Hepatocyte (in vitro differentiated cells): ENCODE data around the gene OSBPL10. TPM values are rescaled to one million over a fixed set of nuclear protein-coding genes. Genes with fewer than 3 reads are reported as not detected.
A peak's percentile ranks its signal among the peaks of the same experiment; 100 is the strongest.

Source experiments
- DNase-seq: peaks from one replicate; pipeline ENCODE4 v3.0.0-alpha.2; 2016; ENCODE audit warnings: low spot score
- H2AFZ ChIP-seq: fragments of 200-600 bp; sonication (generic); 2 replicates; pipeline ENCODE4 v1.6.0; 2016; ENCODE audit warnings: antibody characterized with exemption, mild to moderate bottlenecking
- H3K27ac ChIP-seq: fragments of 200-600 bp; sonication (generic); 2 replicates; pipeline ENCODE4 v1.5.1; 2016; ENCODE audit warnings: mild to moderate bottlenecking
- H3K27me3 ChIP-seq: fragments of 200-600 bp; sonication (generic); 2 replicates; pipeline ENCODE4 v1.6.1; 2016
- H3K36me3 ChIP-seq: fragments of 200-600 bp; sonication (generic); replicated peaks from 2 replicates; pipeline ENCODE4 v1.5.1; 2016; ENCODE audit warnings: low read depth; ENCODE audit not compliant: insufficient read depth
- H3K4me1 ChIP-seq: fragments of 200-600 bp; sonication (generic); 2 replicates; pipeline ENCODE4 v1.5.1; 2016; ENCODE audit warnings: mild to moderate bottlenecking, moderate library complexity; ENCODE audit not compliant: insufficient read depth
- H3K4me2 ChIP-seq: fragments of 200-600 bp; sonication (generic); 2 replicates; pipeline ENCODE4 v1.6.0; 2016
- H3K4me3 ChIP-seq: fragments of 200-600 bp; sonication (generic); 2 replicates; pipeline ENCODE4 v1.5.1; 2016; ENCODE audit warnings: mild to moderate bottlenecking
- H3K79me2 ChIP-seq: fragments of 200-600 bp; sonication (generic); 2 replicates; pipeline ENCODE4 v1.6.0; 2017; ENCODE audit warnings: mild to moderate bottlenecking
- H3K9me2 ChIP-seq: fragments of 200-600 bp; sonication (generic); replicated peaks from 2 replicates; pipeline ENCODE4 v1.6.0; 2017; ENCODE audit warnings: mild to moderate bottlenecking; ENCODE audit not compliant: insufficient read depth
- H3K9me3 ChIP-seq: fragments of 200-600 bp; sonication (generic); 2 replicates; pipeline ENCODE4 v1.5.1; 2016; ENCODE audit warnings: low read depth, mild to moderate bottlenecking
- H4K20me1 ChIP-seq: fragments of 200-600 bp; sonication (generic); 2 replicates; pipeline ENCODE4 v1.6.0; 2016; ENCODE audit warnings: mild to moderate bottlenecking; ENCODE audit not compliant: insufficient read depth, poor library complexity, severe bottlenecking
- CTCF ChIP-seq: fragments of 200-600 bp; sonication (generic); IDR thresholded peaks from 2 replicates; pipeline ENCODE4 v1.5.1; 2016; ENCODE audit warnings: antibody characterized with exemption, mild to moderate bottlenecking; ENCODE audit not compliant: poor library complexity
- EZH2 ChIP-seq: fragments of 200-600 bp; sonication (generic); IDR thresholded peaks from 2 replicates; pipeline ENCODE4 v1.6.1; 2016; ENCODE audit warnings: antibody characterized with exemption, mild to moderate bottlenecking, borderline replicate concordance
- EZH2phosphoT487 ChIP-seq: fragments of 200-600 bp; sonication (generic); IDR thresholded peaks from one replicate; pipeline ENCODE4 v1.6.1; 2018; ENCODE audit warnings: antibody characterized with exemption, mild to moderate bottlenecking, low read depth, moderate library complexity; ENCODE audit not compliant: unreplicated experiment, severe bottlenecking
- WGBS: methylation state at CpG from one replicate; pipeline ENCODE4 v1.1.6; 2016; ENCODE audit warnings: low lambda C conversion rate; ENCODE audit errors: missing lambda C conversion rate; 5-methylcytosine and 5-hydroxymethylcytosine counted together
- polyA plus RNA-seq: library from polyadenylated mRNA; unstranded; fragments of >200 nt; fragmentation: Nextera tagmentation; extraction: Ambion mirVana; gene quantifications from 2 replicates; pipeline ENCODE4 v1.2.1, GENCODE V29; 2016
- total RNA-seq: library from RNA; depleted of rRNA; stranded (reverse); fragments of >200 nt; gene quantifications from 2 replicates; pipeline ENCODE4 v1.2.3, GENCODE V29; 2014

Gene OSBPL10
- total and polyA plus RNA-seq, 2 experiments from 2014 or later, result 18.2 to 32.8 TPM

GRCh38 chr3:31704591-31705179, 276.4 kb downstream of the OSBPL10 start:
- Histone ChIP-seq H3K9me3 (no peaks in the 10 kb centered on the region), H3K27me3 (no peaks in the 10 kb centered on the region), H3K9me2 (no peaks in the 10 kb centered on the region), H3K4me2 (no peak overlapping the region), H3K79me2 (no peaks in the 10 kb centered on the region), H3K4me3 (no peak overlapping the region), H4K20me1 (no peaks in the 10 kb centered on the region), H2AFZ (no peak overlapping the region), H3K4me1 (peaks cover 4% of the 10 kb centered on the region), H3K36me3 (no peaks in the 10 kb centered on the region), H3K27ac (no peak overlapping the region)
- TF ChIP-seq EZH2phosphoT487 (no peak), CTCF (no peak), EZH2 (no peak)
- peak; percentile 19 for DNase-seq
- WGBS, result 57% methylated on average over 7 of the region's 7 CpGs

GRCh38 chr3:31704156-31704555, 276.9 kb downstream of the OSBPL10 start:
- H3K27ac ChIP-seq, result no peak overlapping the region
- TF ChIP-seq CTCF (no peak), EZH2phosphoT487 (no peak), EZH2 (no peak)
- H3K9me2 ChIP-seq, result no peaks in the 10 kb centered on the region
- peaks cover 4% of the 10 kb centered on the region for H3K4me1 ChIP-seq
- H3K4me3 ChIP-seq, result no peak overlapping the region
- no peak overlapping the region for H3K4me2 ChIP-seq
- no peaks in the 10 kb centered on the region for H3K79me2 ChIP-seq
- H3K27me3 ChIP-seq, result no peaks in the 10 kb centered on the region
- no peak for DNase-seq
- no peak overlapping the region for H2AFZ ChIP-seq
- no peaks in the 10 kb centered on the region for H4K20me1 ChIP-seq
- H3K9me3 ChIP-seq, result no peaks in the 10 kb centered on the region
- H3K36me3 ChIP-seq, result no peaks in the 10 kb centered on the region
- 92% methylated on average over 3 of the region's 3 CpGs for WGBS

- H3K4me1 ChIP-seq, result peaks cover 4% of the 10 kb centered on the region
- H3K36me3 ChIP-seq, result no peaks in the 10 kb centered on the region
- no peak for TF ChIP-seq CTCF
- no peak for TF ChIP-seq EZH2phosphoT487
- no peak for TF ChIP-seq EZH2
- no peaks in the 10 kb centered on the region for H3K79me2 ChIP-seq
- H3K4me2 ChIP-seq, result no peak overlapping the region
- no peak for DNase-seq
- no peaks in the 10 kb centered on the region for H3K27me3 ChIP-seq
- H2AFZ ChIP-seq, result no peak overlapping the region
- WGBS, result 88% methylated on average over 9 of the region's 9 CpGs
- no peaks in the 10 kb centered on the region for H4K20me1 ChIP-seq
- no peak overlapping the region for H3K4me3 ChIP-seq
- no peaks in the 10 kb centered on the region for H3K9me3 ChIP-seq
- no peaks in the 10 kb centered on the region for H3K9me2 ChIP-seq
- H3K27ac ChIP-seq, result no peak overlapping the region
These were observed 279.8 kb downstream of the OSBPL10 start for GRCh38 chr3:31701286-31701685.
